ENCODE data around the gene RALY.

DNA sequence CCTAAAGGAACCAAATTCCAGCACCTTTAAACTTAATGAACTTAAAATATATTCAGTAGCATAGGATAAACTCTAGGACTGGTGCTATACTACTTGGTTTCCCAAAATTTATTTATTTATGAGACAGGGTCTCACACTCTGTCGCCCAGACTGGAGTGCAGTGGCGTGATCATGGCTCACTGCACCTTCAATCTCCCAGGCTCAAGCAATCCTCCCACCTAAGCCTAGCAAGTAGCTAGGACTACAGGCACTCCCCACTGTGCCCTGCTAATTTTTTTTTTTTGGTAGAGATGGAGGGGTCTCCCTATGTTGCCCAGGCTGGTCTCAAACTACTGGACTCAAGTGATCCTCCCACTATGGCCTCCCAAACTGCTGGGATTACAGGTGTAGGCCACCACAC is 96.9 kb downstream of the RALY start:
- TF ChIP-seq BHLHE40 (IDR thresholded peaks at IDR 0.05; ENCODE audit: borderline replicate concordance) (no peak), NFRKB (IDR thresholded peaks at IDR 0.05) (no peak), FOXM1 (IDR thresholded peaks at IDR 0.05; ENCODE audit: borderline replicate concordance) (no peak), FOXA1 (IDR thresholded peaks at IDR 0.05) (no peak), SP1 (IDR thresholded peaks at IDR 0.05) (no peak), FOXK2 (IDR thresholded peaks at IDR 0.05) (no peak), ELF4 (IDR thresholded peaks at IDR 0.05) (no peak)
